HG02938 (cell line): ENCODE data around the gene BPI.
"Not testable (repeated sequence)": the region's sequence is repeated elsewhere in the genome, so short reads cannot be mapped to it uniquely, and the experiment has no call there.

Experiments
- ATAC-seq: cut with Tn5 transposase; IDR thresholded peaks from one replicate; pipeline ENCODE4 v1.9.1; 2021; ENCODE audit warnings: mild to moderate bottlenecking, moderate library complexity; ENCODE audit not compliant: unreplicated experiment

BPI gene

GRCh38 chr20:38355161-38356012 is 51.4 kb downstream of the BPI start:
- ATAC-seq, result no peak

- ATAC-seq, result no peak
Measured at GRCh38 chr20:38357653-38358207, 53.8 kb downstream of the BPI start.

GRCh38 chr20:38358556-38358955 is 54.6 kb downstream of the BPI start:
- ATAC-seq, result no peak

GRCh38 chr20:38363004-38363747 is 59.2 kb downstream of the BPI start:
- no peak for ATAC-seq

- ATAC-seq, result no peak
Measured at GRCh38 chr20:38369389-38369788, 65.4 kb downstream of the BPI start.

- no peak for ATAC-seq
Measured at GRCh38 chr20:38372806-38373205, 68.8 kb downstream of the BPI start.

GRCh38 chr20:38373231-38373867 is 69.4 kb downstream of the BPI start:
- ATAC-seq, result no peak

GRCh38 chr20:38373898-38374297 is 69.9 kb downstream of the BPI start:
- ATAC-seq, result no peak

- no peak for ATAC-seq
Measured at GRCh38 chr20:38377039-38377685, 73.2 kb downstream of the BPI start.

- not testable (repeated sequence) for ATAC-seq
Measured at GRCh38 chr20:38377838-38378237, 73.9 kb downstream of the BPI start.

- no peak for ATAC-seq
Measured at GRCh38 chr20:38383147-38383546, 79.2 kb downstream of the BPI start.

GRCh38 chr20:38386004-38386403 is 82.0 kb downstream of the BPI start:
- no peak for ATAC-seq

- ATAC-seq, result no peak
Measured at GRCh38 chr20:38386851-38387250, 82.9 kb downstream of the BPI start.
